Chondrocyte (in vitro differentiated cells): ENCODE data around the gene DUT. TPM values are rescaled to one million over a fixed set of nuclear protein-coding genes. Genes with fewer than 3 reads are reported as not detected.

Experiments used
- DNase-seq: peaks from one replicate; pipeline ENCODE4 v3.0.0; 2021; ENCODE audit warnings: mixed read lengths, low spot score
- H3K27ac Mint-ChIP-seq: one replicate; pipeline ENCODE4 v1.8.0; 2021; ENCODE audit warnings: mild to moderate bottlenecking, moderate library complexity, mixed read lengths; ENCODE audit not compliant: unreplicated experiment
- H3K27me3 Mint-ChIP-seq: 2 replicates; pipeline ENCODE4 v1.8.0; 2021; ENCODE audit warnings: low read depth, mixed read lengths
- H3K36me3 Mint-ChIP-seq: 2 replicates; pipeline ENCODE4 v1.8.0; 2021; ENCODE audit warnings: low read depth, mixed read lengths
- H3K4me1 Mint-ChIP-seq: 2 replicates; pipeline ENCODE4 v1.8.0; 2021; ENCODE audit warnings: low read depth, mild to moderate bottlenecking, mixed read lengths
- H3K4me3 Mint-ChIP-seq: one replicate; pipeline ENCODE4 v1.8.0; 2021; ENCODE audit warnings: mild to moderate bottlenecking, moderate library complexity, mixed read lengths; ENCODE audit not compliant: unreplicated experiment
- H3K9me3 Mint-ChIP-seq: 2 replicates; pipeline ENCODE4 v1.8.0; 2021; ENCODE audit warnings: low read depth, mixed read lengths
- CTCF ChIP-seq: fragments of 200-600 bp; sonication (generic); IDR thresholded peaks from 2 replicates; pipeline ENCODE4 v1.5.0; 2021; ENCODE audit warnings: antibody characterized with exemption, mild to moderate bottlenecking, moderate library complexity
- total RNA-seq: library from RNA; stranded (reverse); gene quantifications from 3 replicates; pipeline ENCODE4 v1.2.1, GENCODE V29; 2021

The DUT gene
- total RNA-seq, 1 donor from 2014 or later = 71.5 TPM

GRCh38 chr15:48332642-48333034, 1.4 kb downstream of the DUT start:
- DNase-seq = no peak
- Mint-ChIP-seq H3K4me1 (peaks cover 31% of the 10 kb centered on the region), H3K27me3 (no peaks in the 10 kb centered on the region), H3K36me3 (peaks cover 4% of the 10 kb centered on the region), H3K27ac (peak overlapping the region; percentile 12), H3K9me3 (no peaks in the 10 kb centered on the region), H3K4me3 (peak overlapping the region; percentile 99)
- TF ChIP-seq CTCF = no peak

DNA sequence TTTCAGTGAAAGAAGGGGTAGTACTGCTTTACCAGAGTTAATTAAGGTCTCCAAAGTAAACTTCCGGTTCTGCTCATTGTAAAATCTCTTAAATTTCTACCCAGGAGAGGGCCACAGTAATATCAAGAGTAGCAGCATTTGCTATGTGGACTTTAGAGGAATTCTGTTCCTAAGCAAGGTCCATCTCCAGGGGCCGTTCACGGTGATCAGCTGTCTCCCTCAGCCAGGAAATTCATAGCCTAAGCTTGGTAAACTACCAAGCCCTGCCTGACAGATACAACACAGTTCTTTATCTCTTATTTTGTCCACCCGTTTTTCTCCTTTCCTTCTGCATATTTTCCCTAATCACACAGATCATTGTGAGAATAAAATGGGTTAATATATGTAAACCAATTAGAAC, 2.3 kb downstream of the DUT start:
- H3K36me3 Mint-ChIP-seq = peaks cover 4% of the 10 kb centered on the region
- H3K9me3 Mint-ChIP-seq = no peaks in the 10 kb centered on the region
- no peak overlapping the region for H3K27ac Mint-ChIP-seq
- H3K4me1 Mint-ChIP-seq = peaks cover 31% of the 10 kb centered on the region
- no peak for DNase-seq
- TF ChIP-seq CTCF = no peak
- no peaks in the 10 kb centered on the region for H3K27me3 Mint-ChIP-seq
- H3K4me3 Mint-ChIP-seq = peak overlapping the region; percentile 45

DNA sequence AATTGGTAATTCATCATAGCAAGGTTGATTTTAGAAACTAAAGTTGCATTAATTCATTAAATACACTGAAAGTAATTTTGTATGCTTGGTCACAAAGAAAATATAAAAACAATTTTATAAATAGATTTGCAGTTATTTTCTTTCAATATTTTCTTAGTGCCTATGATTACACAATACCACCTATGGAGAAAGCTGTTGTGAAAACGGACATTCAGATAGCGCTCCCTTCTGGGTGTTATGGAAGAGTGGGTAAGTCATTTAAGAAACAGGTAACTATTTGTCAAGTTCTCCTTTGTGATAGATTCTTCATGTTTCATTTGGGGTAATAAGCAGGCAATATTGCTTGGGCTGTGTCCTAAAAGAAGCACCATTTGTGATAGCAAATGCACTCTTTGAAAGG, 3.0 kb downstream of the DUT start:
- DNase-seq = no peak
- TF ChIP-seq CTCF = no peak
- Mint-ChIP-seq H3K27me3 (no peaks in the 10 kb centered on the region), H3K4me3 (no peak overlapping the region), H3K9me3 (no peaks in the 10 kb centered on the region), H3K27ac (no peak overlapping the region), H3K36me3 (peaks cover 4% of the 10 kb centered on the region), H3K4me1 (peaks cover 31% of the 10 kb centered on the region)

- no peaks in the 10 kb centered on the region for H3K9me3 Mint-ChIP-seq
- peaks cover 23% of the 10 kb centered on the region for H3K4me1 Mint-ChIP-seq
- H3K27ac Mint-ChIP-seq = no peak overlapping the region
- no peaks in the 10 kb centered on the region for H3K27me3 Mint-ChIP-seq
- TF ChIP-seq CTCF = peak; percentile 69
- peaks cover 11% of the 10 kb centered on the region for H3K36me3 Mint-ChIP-seq
- H3K4me3 Mint-ChIP-seq = no peak overlapping the region
- no peak for DNase-seq
Observed at GRCh38 chr15:48336940-48337339, 5.7 kb downstream of the DUT start.

DNA sequence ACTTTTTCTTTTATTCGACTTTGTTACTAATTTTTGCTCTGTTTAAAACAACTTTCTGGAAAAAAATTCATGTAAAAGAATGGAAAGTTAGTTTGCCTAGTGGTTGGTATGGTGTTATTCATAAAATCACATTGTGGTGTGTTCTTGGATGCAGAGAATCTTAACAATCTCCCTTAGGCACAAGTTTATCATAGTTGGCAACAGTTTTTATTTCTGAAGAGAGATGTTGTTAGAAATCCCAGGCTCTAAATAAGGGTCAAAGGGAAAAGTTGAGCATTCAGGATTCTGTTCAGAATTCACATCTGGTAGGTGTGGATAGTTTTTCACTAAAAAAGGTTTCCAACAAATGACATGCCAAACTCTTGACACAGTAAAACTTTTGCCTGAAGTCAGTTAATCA, 6.4 kb downstream of the DUT start:
- peaks cover 12% of the 10 kb centered on the region for H3K36me3 Mint-ChIP-seq
- no peaks in the 10 kb centered on the region for H3K27me3 Mint-ChIP-seq
- peaks cover 19% of the 10 kb centered on the region for H3K4me1 Mint-ChIP-seq
- no peak overlapping the region for H3K27ac Mint-ChIP-seq
- H3K4me3 Mint-ChIP-seq = no peak overlapping the region
- H3K9me3 Mint-ChIP-seq = no peaks in the 10 kb centered on the region
- no peak for TF ChIP-seq CTCF
- no peak for DNase-seq
